GM18519 (cell line): Measurements from ENCODE around the gene SCP2D1.
"Not testable (repeated sequence)": the region's sequence is repeated elsewhere in the genome, so short reads cannot be mapped to it uniquely, and the experiment has no call there.

Experiments
- ATAC-seq: cut with Tn5 transposase; IDR thresholded peaks from one replicate; pipeline ENCODE4 v1.9.1; 2021; ENCODE audit warnings: mild to moderate bottlenecking, moderate library complexity; ENCODE audit not compliant: unreplicated experiment, low FRiP score

Gene SCP2D1

GRCh38 chr20:18813483-18813882 lies at the start of gene SCP2D1:
Gene SCP2D1 (plus strand): TSS chr20:18813783. CDS start chr20:18813816, 33 bp downstream.
- ATAC-seq: no peak

GRCh38 chr20:18767676-18768075 lies 45.9 kb upstream of the SCP2D1 start:
- ATAC-seq: no peak

GRCh38 chr20:18773566-18773965 lies 40.0 kb upstream of the SCP2D1 start:
- no peak for ATAC-seq

- ATAC-seq: no peak
Measured at GRCh38 chr20:18774207-18774606, 39.4 kb upstream of the SCP2D1 start.

- ATAC-seq: no peak
Measured at GRCh38 chr20:18775633-18776032, 38.0 kb upstream of the SCP2D1 start.

GRCh38 chr20:18778690-18779392 lies 34.7 kb upstream of the SCP2D1 start:
- ATAC-seq: no peak

- ATAC-seq: no peak
Measured at GRCh38 chr20:18780385-18781130, 33.0 kb upstream of the SCP2D1 start.

GRCh38 chr20:18781509-18781908 lies 32.1 kb upstream of the SCP2D1 start:
- ATAC-seq: no peak

GRCh38 chr20:18783385-18783959 lies 30.1 kb upstream of the SCP2D1 start:
- ATAC-seq: no peak

GRCh38 chr20:18787046-18787445 lies 26.5 kb upstream of the SCP2D1 start:
- ATAC-seq: not testable (repeated sequence)

GRCh38 chr20:18788021-18788420 lies 25.6 kb upstream of the SCP2D1 start:
- no peak for ATAC-seq

GRCh38 chr20:18790787-18791186 lies 22.8 kb upstream of the SCP2D1 start:
- ATAC-seq: no peak

- ATAC-seq: peak; percentile 94
Measured at GRCh38 chr20:18793625-18794427, 19.8 kb upstream of the SCP2D1 start.

- no peak for ATAC-seq
Measured at GRCh38 chr20:18794428-18794787, 19.2 kb upstream of the SCP2D1 start.

- ATAC-seq: no peak
Measured at GRCh38 chr20:18795366-18795765, 18.2 kb upstream of the SCP2D1 start.

GRCh38 chr20:18796282-18796833 lies 17.2 kb upstream of the SCP2D1 start:
- ATAC-seq: no peak

GRCh38 chr20:18801516-18801915 lies 12.1 kb upstream of the SCP2D1 start:
- ATAC-seq: no peak

GRCh38 chr20:18802012-18802634 lies 11.5 kb upstream of the SCP2D1 start:
- ATAC-seq: peak; percentile 59

- ATAC-seq: no peak
Measured at GRCh38 chr20:18805881-18806280, 7.7 kb upstream of the SCP2D1 start.

GRCh38 chr20:18808712-18809111 lies 4.9 kb upstream of the SCP2D1 start:
- ATAC-seq: no peak
